Inflammatory macrophage (primary cell): ENCODE results near the gene BABAM1.

Experiments used
- DNase-seq, 2 donors: peaks; one replicate each; pipeline ENCODE4 v3.0.0-alpha.2; 2020 to 2022

Gene BABAM1

DNA sequence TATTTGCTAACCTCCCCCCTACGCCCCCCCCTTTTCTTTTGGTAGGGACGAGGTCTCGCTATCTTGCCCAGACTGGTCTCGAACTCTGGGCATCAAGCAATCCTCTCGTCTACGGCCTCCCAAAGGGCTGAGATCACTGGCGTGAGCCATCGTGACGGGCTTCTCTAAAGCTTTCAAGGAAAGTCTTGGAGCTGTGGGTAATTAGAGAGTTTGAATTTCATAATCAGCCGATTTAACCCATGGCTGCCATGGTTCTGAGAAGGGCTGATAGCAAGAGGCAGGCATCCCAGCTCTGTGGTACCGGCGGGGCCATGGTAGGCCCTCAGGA is 36.7 kb downstream of the BABAM1 start:
- DNase-seq, result no peak

GRCh38 chr19:17304386-17305215 is 37.4 kb downstream of the BABAM1 start:
- no peak for DNase-seq

GRCh38 chr19:17305216-17305516 is 37.9 kb downstream of the BABAM1 start:
- DNase-seq, result no peak

DNA sequence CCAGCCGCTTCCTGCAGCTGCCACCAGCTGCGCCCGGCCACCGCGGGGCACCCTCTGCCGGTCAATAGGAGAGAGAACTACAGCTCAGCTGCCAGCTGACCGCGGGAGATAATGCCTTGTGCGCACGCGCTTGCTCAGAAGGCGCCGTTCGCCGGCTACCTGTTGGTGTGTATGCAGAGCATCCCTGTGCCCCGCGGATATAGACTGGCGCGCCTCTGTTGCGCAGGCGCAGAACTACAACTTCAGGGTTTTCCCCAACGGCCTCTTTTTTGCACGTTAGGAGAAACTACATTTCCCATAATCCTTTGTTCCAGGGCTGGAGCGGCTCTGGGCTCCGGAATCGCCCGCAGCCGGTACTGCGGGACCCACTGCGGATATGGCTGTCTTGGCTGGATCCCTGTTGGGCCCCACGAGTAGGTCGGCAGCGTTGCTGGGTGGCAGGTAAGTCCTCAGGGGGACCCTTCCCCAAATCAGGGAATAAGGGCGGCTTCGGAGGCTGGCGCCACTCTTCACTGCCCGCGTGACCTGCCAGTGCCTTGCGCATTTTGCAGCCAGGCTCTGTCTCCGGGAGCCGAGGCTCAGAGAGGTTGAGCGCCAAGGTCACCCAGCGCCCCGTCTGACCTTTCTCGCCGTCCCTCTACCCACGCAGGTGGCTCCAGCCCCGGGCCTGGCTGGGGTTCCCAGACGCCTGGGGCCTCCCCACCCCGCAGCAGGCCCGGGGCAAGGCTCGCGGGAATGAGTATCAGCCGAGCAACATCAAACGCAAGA is 38.5 kb downstream of the BABAM1 start, which contains the start of gene MRPL34:
Gene MRPL34, plus strand, starts transcription at position 356 of the 768 bp plus-strand sequence. Its CDS starts 21 bp downstream, at position 377.
- peak; percentile 98 to 99 for DNase-seq

DNA sequence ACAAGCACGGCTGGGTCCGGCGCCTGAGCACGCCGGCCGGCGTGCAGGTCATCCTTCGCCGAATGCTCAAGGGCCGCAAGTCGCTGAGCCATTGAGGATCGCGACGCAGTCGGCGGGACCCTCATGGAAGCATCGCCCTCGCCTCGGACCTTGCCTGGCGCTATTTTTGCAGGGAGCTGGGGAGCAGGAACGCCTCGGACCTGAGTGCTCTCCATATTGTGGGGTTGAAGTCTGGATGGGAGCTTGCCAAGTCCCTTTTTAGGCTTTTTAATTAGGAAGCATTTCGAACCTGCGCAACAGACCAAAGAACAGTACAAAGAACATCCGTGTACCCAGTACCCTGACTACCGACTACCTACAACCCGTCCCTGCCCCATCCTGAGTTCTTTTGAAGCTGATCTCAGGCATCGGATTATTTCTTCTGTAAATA is 39.1 kb downstream of the BABAM1 start:
- DNase-seq, result no peak

DNA sequence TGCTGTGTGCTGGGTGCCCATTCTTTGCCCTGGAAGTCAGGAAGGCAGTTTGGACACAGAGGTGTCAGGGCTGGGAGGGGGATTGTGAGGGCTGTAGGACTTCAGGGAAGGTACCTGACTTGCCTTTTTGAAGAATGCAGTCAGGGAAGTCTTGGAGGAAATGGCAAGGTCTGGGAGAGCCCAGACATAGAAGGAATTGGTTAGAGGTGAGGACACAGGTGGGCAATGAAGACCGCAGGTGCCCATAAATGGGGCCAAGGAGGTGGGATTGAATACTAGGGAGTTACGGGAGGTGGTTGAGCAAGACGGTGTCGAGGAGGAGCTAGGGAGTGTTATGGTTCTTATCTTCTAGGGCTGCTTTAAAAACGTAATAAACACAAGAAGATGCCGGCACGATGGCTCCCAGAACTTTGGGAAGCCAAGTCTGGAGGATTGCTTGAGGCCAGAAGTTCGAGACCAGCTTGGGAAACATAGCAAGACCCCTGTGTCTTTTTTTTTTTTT is 40.7 kb downstream of the BABAM1 start:
- DNase-seq, result no peak

- DNase-seq, result peak; percentile 100
Observed at GRCh38 chr19:17309198-17309964, 42.1 kb downstream of the BABAM1 start, which contains the start of gene DDA1. TSS of gene DDA1 (plus strand) at chr19:17309563. CDS start at chr19:17309655, 92 bp downstream.

DNA sequence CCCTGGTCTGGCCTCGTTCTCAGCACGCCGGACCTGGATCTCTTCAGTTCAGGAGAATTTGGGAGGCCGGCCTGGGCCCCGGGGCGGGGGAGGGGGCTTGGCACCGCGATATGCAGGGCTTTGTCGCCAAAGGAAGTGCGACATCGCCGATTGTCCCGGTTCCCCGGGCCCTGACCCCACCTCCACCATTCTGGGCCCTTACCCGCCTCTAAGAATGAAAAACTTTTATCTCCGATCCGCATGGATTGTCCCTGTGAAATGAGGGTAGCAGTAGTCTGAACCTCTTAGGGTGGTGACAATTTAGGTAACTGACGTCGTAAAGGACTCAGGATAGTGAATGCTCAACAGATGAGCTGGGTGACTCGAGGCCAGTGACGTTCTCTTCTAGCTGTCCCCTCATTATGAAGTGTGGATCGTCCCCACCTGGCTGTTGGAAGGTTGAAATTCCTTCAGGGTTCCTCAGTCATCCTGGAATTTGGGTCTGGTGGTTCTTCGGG is 42.8 kb downstream of the BABAM1 start:
- DNase-seq, result no peak

DNA sequence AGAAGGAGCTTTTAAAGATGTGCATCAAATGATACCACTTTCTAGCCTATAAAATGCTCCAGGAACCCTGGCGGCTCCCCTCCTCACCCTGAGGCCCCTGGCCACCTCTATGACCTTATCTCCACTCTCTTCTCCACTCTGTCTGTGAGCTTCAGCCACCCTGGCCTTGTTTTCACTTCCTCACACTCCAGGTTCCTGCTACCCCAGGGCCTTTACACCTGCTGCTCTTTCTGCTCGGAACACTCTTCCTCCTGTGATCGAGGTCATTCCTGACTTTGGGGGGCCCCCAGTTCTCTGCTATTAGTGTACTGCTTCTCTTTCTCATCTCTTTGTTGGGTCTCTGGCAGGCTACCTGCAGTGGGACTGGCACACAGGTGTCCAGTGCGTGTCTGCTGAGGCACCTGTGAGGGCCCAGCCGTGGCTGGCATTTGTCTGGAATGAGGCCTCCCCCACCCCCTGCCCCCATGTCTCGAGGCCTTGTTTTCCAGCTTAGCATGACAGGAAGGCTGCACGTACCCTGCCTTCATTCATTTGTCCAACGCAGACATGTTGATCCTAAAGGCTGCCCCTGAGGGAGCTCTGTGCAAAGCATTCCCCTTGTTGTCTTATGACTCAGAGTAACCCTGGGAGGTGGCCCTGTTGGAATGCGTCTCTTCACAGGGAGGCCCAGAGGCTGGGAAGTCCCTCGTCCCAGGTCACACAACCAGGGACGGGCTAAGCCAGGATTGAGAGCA is 44.4 kb downstream of the BABAM1 start:
- no peak for DNase-seq

DNA sequence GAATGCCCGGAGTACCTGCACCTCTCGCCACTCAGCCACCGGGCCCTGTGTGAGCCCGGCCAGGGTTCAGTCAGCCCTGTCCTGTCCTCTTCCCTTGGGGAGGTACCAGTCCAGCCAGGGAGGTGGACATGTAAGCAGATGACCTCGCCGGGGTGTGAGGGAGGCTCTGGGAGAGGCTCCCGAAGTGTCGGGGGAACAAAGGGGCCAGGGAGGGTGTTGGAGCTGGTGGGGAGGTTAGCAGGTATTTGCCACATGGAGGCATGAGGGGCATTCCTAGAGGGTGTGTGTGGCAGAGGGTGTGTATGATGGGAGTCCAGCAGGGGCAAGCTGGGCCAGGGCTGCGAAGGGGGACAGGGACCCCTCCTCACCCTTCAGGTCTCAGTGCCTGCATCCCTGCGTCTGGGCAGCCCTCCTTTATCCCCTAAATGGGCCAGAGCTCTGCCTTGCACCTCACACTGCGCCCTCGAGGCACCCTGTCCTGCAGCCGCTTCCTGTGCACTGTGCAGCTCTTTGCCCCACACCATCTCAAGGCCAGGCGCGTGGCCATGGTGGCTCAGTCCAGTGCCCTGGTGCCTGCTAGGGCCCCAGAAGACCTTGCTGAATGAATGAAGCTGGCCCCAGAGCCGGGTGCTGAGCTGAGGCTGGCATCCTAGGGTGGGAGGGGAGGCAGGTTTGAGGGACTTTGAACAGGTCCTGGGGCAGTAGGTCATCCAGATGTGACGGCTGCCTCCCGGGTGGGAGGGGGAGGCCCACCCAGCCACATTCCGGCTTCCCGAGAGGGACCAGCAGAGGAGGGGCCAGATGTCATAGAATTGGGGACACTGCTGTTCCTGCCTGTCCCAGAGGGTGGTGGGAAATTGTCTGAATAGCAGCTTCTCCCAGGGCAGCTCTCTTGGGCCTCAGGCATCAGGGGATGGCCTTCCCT is 45.2 kb downstream of the BABAM1 start:
- DNase-seq, result no peak

DNA sequence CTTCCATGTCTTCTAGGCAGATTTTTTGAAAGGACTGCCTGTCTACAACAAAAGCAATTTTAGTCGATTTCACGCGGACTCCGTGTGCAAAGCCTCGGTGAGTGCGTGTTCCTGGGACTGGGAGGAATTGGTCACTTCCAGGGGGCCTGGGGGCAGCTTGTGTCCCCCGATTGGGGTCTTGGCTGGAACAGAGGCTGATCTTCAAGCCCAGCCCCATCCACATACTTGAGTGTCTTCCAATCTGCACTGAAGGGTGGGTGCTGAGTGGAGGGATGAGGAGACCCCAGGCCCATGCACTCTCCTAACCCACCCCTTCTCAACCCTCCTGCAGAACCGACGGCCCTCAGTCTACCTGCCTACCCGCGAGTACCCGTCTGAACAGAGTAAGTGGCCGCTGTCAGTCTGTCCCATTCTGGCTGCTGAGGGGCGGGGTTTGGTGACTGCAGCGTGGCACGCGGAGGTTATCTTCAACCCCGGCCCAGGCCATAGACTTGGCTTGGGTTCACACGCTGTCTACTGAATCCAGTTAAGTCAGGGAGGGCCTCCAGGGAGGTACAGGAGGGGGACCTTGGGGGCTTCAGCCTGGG is 46.9 kb downstream of the BABAM1 start:
- no peak for DNase-seq

DNA sequence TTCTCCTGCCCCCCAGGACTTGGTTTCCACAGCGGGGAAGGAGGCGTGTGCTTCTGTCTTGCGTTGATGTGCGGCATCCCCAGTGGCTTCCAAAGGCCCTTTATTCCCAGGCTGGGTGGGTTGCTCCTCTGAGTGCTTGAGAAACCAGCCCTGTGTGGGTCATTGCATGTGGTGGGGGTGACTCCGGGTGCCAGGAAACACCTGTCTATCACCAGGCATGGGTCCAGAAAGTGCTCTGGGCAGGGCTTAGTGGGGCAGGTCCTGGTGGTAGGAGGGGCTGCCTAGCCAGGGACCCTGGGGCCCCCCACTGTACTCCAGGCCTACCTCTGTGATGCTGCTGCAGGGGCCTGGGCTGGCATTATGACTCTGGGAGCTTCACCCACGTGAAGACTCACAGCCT is 51.7 kb downstream of the BABAM1 start:
- no peak for DNase-seq

GRCh38 chr19:17319473-17320238 is 52.4 kb downstream of the BABAM1 start:
- no peak for DNase-seq

GRCh38 chr19:17320435-17320834 is 53.2 kb downstream of the BABAM1 start:
- no peak for DNase-seq

GRCh38 chr19:17321655-17322489 is 54.6 kb downstream of the BABAM1 start:
- no peak for DNase-seq

- DNase-seq, result no peak
Observed at GRCh38 chr19:17322854-17323253, 55.6 kb downstream of the BABAM1 start.

GRCh38 chr19:17323300-17323963 is 56.2 kb downstream of the BABAM1 start:
- no peak for DNase-seq

DNA sequence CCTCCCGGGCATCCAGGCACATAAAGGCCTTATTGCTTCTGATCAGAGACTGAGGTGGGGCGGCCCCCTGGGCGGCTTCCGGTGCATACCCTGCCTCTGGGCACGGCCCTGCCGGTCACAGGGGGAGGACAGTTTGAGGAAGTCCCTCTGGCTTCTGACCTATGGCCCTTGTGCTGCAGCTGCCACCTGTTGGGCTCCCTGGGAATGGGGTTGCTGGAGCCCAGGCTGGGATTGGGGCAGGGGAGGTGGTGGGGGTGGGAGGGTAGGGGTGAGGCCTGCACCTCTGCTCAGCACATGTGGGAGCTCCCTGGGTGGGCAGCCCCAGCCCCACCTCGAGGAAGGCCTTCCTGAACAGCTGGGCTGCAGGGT is 56.7 kb downstream of the BABAM1 start:
- DNase-seq, result peak; percentile 16 to 67
